Fibroblast of peridontal ligament (primary cell): ENCODE results near the gene TRIP13.

ENCODE experiments used
- DNase-seq: peaks from one replicate; pipeline ENCODE4 v3.0.0-alpha.2; 2010; ENCODE audit errors: extremely low read depth

TRIP13 gene

DNA sequence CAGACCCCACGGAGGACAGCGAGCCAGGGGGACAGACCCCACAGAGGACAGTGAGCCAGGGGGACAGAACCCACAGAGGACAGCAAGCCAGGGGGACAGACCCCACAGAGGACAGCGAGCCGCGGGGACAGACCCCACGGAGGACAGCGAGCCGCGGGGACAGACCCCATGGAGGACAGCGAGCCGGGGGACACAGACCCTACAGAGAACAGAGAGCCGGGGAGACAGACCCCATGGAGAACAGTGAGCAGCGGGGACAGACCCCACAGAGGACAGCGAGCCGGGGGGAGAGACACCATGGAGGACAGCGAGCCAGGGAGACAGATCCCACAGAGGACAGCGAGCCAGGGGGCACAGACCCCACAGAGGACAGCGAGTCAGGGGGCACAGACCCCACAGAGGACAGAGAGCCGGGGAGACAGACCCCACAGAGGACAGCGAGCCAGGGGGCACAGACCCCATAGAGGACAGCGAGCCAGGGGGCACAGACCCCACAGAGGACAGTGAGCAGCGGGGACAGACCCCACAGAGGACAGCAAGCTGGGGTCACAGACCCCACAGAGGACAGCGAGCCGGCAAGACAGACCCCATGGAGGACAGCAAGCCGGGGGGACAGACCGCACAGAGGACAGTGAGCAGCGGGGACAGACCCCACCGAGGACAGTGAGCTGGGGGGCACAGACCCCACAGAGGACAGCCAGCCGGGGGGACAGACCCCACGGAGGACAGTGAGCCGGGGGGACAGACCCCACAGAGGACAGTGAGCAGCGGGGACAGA, 37.5 kb upstream of the TRIP13 start:
- DNase-seq, result no peak

DNA sequence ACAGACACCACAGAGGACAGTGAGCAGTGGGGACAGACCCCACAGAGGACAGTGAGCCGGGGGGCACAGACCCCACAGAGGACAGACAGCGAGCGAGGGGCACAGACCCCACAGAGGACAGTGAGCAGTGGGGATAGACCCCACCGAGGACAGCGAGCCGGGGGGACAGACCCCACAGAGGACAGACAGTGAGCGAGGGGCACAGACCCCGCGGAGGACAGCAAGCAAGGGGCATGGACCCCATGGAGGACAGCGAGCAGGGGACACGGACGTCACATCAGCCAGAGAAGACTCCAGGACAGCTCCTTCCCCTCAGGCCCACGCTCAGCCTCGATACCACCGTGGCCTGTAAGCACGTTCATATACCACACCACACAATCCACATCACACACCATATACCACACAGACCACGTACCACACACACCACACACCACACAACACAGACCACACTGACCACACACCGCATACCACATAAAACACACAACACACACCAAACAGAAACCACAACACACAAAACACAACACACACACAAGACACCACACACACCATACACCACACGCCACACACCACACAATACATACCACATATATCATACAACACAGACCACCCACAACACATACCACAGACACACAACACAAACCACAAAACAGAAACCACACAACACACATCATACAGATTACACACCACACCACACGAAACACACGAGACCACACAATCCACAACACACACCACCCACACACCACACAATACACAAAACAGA, 36.7 kb upstream of the TRIP13 start:
- no peak for DNase-seq

DNA sequence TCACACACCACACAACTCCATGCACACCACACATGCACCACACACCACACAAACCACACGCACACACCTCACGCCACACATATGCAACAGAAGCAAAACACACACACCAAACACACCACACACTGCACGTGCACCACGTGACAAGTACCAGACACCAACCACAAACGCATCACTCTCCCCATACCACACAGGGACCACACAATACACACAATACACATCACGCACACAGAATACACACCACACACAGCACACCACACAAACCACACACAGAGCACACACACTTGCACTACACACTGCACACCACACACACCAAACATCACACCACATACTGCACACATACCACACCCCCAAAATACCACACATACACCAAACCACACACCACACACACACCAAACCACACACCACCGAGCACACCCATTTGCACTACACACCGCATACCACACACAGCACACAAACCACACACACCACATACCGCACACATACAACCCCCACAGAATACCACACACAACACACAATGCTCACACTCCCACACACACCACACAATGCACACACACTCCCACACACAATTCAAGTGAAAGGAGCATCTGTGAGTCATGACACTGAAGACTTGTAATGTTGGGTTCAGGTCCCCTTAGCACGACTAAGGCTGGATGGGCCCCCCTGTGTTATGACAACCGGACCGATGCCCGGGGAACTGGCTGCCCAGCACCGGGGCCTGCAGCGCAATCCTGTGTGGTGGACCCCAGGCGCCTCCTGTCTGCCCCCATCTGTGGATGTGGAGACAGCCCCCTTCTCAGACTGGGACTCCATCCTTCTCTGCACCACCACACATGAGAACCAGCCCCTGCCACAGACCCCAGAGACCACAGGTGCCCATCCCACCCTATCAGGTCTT, 35.9 kb upstream of the TRIP13 start:
- no peak for DNase-seq

DNA sequence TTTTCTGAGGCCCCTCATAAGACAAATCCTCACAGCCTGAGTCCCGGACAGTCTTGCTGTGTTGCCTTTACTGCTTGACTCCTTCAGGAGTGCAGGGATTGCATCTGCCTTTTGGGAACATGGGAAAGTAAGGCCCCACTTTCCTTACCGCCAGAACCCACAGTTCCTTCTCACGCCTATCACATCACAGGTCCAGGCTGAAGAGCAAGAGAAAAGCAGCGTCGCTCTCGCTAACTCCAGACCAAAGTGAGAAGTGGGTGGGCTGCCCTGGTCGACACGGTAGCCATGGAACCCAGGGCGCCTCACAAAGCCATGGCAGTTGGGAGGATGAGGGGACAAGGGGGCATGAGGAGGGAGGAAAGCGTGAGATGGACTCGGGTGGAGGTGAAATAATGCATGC, 34.0 kb upstream of the TRIP13 start:
- no peak for DNase-seq

DNA sequence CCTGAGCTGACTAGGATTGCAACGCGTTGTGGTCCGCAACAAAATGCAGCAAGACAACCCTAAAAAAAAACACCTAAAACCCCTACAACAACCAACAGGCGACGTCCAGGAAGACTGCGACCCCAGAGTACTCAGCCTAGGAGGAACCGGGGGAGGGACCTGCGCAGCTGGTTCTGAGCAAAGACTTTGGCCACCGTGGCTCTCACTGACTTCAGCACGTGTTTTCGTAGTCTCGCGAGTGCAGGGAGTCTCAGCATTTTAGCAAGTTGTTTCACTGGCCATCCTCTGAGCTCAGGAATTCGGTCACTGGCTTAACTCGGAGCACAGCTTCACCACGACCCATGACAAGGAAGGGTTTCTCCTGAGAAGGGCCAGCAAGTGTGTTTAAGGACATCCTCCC, 33.3 kb upstream of the TRIP13 start:
- no peak for DNase-seq

DNA sequence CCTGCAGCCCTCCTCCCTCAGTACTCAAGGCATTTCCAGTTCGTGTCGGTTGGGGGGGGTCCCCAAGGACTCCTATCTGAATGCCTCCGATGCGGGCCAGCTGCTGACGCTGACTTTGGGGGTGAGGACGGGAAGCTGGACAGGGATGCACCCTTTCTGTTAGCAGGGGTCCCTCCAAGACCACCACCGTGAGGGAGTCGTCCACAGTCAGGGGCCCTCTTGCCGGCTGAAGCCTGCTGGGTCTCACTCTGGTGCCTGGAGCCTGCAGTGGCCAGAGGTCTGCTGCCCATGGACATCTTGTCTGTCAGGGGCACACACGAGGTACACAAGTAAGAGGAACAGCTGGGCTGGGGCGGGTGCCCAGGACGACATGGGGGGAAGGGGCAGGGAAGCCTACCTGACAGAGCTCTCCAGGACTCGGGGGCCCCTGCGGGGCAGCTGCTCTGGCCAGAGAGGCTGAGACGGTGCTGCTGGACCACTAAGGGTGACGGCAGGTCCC, 32.8 kb upstream of the TRIP13 start:
- no peak for DNase-seq

DNA sequence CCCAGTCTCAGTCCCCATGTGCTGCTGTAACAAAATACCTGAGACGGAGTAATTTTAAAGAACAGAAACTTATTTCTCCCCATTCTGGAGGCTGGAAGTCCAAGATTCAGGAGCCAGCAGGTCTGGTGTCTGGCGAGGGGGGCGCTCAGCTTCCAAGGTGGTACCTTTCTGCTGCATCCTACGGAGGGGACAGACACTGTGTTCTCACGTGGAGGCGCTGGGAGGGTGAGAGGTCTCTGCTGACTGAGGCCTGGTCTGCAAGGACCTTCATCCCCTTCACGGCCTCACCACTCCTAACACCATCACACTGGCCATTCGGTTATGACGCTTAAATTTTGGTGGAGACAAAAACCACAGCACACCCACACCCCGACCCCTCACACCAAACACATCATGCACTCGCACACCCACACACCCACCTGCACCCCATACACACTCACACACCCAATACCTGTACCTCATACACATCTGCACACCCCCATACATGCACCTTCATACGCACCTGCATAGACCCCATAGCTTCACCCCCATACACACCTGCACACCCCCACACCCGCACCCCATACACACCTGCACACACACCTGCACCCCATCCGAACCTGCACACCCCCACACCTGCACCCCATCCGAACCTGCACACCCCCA, 32.1 kb upstream of the TRIP13 start:
- no peak for DNase-seq

DNA sequence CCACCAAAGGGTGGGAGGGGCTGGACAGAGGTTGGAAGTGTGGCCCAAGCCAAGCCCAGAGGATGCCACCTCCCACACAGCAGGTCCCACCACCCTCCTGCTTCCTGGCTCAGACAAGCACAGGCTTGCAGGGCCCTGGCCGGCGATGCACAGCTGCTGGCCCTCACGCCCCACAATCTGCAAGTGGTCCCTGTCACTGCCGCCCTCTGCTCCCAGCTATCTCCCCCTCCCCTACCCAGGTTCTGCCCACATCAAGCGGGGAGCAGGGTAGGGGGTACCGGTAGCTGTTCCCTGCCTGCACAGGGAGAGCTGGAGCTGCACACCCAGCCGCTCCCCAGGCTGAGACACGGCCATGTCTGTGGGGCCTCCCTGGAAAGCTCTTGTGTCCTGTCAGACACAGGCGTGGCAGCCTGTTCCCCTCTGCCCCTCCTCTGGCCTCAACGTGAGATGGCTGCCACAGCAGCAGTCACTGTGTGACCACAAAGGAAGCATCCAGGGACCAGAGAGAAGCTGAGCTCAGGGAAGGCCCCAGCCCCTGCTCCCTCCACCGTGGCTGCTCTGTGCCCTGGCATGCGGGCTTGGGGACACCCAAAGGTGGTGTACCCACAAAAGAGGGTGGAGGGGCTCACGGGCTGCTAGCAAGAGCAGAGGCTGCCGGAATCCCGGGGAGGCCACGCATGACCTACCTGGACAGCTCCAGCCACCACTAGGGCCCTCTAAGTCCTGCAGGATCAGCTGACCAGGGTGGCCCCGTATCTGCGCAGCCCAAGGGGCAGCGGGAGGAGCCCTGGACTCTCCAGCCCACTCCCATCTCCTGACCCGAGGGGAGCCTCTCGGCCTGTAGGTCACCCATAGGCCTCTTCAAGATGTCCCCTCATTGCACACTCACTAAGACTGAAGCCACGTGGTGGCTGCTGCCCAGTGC, 31.0 kb upstream of the TRIP13 start:
- no peak for DNase-seq

DNA sequence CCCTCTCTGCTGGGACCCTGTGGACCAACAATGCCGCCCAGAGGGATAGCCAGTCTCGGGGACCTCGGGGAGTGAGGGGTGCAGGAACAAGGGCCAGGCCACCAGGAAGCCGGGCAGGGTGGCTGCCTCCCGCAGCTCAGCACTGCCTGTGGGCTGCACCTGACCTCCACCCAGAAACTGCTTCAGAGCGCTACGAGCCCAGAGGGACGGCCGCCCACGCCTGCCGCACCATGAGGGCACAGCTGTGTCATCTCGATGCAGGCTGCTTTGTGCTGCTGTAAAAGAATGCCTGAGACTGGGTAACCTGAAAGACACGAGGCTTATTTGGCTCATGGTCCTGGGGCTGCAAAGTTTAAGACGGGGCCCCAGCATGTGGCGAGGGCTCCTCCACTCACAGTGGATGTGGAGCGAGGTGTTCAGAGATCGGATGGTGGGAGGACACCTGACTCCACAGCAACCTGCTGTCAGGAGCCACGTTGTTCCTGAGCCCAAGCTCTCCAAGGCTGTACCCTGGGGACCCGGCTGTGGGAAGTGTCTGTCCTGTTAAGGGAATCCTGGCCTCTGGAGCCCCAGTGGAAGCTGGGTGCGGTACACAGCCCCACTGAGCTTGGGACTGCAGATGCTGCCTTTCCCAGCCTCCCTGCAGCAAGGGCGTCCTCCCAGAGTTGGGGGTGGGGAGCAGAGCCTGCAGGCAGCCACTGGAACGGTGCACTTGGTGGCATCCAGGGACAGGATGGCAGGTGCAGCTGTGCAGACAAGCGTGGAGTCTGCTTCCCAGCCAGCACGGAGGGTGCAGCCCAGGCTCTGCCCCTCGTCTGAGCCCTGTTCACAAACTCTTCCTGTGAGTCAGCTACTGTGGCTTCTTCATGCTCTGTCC, 30.1 kb upstream of the TRIP13 start:
- no peak for DNase-seq

DNA sequence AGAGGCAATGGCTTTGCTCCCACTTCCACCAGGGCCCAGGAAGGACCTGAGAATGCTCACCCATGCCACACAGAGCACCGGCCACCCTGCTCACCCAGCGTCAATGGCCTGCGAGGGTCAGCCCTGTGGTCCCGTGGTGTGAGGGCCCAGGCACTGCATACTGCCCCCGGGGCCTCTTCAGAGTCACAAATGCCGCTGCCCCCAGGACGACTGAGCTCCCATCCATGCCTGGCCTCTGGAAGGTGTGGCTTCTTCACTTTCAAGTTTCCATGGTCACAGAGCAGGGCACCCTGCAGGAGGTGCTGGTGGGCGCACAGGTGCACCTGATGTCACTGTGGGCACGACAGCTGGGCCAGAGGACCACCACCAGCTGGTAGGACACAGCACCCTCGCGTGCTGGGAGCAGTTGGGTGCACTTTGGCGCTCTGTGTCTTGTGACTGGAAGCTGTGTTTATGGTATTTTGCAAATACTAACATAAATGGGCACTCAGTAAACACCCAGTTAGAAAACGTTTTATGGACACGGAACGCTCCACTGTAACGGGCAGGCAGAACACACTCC, 29.4 kb upstream of the TRIP13 start:
- DNase-seq, result no peak

DNA sequence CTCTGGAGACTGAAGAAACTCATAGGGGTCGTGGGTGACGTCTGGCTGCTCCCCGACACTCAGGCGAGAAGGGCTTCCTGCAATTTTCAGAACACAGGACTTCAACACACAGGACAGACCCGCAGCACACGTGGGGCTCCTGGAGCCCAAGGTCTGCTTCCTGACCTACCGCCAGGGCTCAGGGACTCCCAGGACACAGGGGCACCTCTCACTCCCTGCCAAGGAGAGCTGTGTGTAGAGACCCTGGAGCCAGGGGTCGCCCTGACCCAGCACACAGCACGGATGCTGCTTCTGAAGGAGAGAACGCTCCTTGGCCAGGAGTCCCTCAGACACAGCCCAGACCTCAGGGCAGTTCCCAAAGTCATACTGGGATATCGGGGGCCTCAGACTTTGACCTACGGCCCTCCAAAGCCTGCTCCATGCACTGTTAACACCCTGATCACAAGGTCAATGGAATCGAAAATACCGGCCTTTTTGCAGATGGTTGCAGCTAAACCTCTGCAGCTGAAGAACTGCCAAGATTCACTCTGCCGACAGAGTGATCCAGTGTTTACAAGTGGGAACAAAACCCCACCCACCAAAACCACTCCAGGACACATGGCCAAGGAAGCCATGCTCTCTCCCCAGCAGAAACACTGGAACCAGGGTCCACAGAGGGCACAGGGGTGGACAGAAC, 28.1 kb upstream of the TRIP13 start:
- peak; percentile 53 for DNase-seq

DNA sequence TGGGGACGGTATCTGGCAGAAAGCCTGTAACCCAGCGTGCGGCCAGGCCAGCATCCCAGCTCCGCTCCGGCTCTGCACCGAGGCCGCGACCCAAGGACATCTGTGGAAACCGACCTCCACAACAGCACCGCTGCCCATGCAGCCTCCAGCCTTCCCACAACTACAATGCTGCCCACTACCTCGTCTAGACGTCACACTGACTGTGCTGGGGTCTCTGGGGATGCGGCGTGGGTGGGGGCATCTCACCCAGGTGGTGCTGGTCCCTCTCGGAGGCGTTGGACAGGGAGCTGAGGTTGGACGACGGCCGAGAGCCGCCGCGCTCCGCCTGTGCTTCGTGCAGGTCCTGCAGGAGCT, 27.5 kb upstream of the TRIP13 start:
- DNase-seq, result no peak

DNA sequence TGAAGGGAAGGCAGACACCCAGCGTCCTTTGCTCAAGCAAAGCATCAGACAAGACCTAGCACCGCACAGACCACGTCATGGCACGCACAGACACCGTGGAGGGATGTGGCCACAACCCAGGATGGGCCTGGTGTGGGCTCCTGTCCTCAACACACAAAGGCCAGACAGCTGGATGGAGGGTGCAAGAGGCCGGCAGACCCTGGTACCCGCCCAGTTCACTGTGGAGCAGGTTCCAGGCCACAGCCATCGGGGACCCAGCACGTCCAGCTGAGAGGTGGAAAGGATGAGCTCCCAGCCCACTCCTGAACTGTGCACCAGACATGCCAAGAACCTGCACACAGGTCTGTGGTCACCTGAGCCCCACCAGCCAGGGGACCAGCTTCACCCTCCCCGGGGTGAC, 26.9 kb upstream of the TRIP13 start:
- no peak for DNase-seq

DNA sequence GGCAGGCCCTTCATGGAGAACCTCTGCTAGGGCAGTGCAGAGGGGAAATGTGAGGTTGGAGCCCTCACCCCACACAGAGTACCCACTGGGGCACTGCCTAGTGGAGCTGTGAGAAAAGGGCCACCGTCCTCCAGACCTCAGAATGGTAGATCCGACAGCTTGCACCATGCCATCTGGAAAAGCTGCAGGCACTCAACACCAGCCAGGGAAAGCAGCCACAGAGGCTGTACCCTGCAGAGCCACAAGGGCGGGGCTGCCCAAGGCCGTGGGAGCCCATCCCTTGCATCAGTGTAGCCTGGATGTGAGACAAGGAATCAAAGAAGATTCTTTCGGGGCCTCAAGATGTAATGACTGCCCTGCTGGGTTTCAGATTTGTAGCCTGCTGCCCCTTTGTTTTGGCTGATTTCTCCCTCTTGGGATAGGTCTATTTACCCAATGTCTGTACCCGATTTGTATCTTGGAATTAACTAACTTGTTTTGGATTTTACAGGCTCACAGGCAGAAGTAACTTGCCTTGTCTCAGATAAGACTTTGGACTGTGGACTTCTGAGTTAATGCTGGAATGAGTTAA, 25.3 kb upstream of the TRIP13 start:
- DNase-seq, result no peak

DNA sequence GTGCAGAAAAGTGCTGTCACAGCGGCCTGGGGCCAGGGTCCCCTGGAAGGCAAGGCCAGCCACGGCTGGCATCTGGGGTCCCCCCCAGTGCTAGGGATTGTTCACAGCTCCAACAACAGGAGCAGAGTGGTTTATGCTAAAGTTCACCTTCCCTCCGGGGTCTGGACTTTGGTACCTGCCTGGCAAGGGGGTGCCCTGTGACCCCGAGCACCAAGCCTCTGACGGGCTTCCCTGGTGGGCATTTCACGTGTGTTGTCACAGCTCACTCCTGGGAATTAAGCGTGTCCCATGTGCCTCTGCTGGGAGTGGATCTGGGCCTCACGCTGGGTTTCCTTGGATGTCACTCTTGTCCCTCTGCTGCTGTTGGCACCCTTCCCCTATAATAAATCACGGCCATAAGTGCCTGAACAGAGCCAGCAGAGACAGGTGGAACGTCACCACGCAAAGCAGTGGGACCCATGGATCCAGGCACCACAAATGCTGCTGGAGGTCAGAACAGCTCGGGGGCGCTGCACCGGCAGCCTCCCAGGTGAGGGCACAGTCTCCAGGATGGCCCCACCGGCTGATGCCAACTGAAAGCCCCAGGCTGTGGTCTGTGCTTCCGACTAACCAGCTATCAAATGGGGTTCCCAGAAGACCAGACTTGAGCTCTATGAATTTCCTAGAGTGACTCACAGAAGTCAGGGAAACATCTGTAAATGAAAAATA, 24.1 kb upstream of the TRIP13 start:
- DNase-seq, result no peak

DNA sequence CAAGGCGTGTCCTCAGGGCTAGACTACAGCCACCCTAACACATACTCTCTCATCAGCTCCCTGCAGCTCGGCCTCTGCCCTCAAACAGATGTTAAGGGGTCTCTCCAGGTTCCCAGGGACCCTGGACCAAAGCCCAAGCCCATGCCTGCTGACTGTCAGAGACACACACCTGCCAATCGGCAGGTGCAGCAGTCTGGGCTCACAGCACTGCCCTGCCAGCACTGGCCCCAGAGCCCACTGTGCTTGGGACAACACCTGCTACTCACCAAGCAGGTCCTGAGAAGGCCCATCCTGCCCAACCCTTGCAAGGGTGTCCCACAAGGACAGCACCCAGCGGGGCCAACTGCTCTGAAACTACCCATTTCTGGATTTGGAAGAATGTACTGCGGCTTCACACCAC, 21.7 kb upstream of the TRIP13 start:
- no peak for DNase-seq

DNA sequence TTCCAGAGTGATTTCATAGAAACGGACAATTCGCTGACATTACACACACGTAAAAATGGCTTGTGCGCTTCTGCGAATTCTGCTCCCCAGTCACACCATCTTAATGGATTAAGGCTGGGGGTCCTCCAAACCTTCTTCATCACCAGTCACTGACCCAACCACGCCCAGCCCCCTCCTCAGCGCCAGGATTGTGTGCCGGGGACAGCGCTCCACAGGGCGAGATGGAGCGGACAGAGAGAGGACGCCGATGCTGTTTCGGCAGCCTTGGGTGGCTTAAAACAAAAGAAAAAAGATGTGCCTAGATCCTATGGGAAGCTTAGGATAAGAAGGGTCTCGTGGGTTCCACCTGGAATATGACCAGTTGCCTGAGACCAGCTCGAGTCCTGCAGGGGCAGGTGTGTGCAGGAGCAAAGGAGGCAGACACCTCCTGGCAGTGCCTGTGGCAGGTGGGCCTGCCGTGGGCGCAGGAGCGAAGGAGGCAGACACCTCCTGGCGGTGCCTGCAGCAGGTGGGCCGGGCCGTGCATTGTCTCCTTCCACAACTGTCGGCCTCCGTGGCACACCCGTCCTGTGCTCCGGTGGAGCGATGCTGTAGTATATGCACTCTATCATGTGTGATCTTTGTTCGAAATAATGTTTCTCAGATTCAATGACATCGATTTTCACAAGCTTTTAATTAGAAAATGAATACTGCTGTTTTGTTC, 20.9 kb upstream of the TRIP13 start:
- DNase-seq, result no peak
